GM19324 (cell line): ENCODE data around the gene HAUS3.

Source experiments
- ATAC-seq: cut with Tn5 transposase; IDR thresholded peaks from one replicate; pipeline ENCODE4 v1.9.1; 2021; ENCODE audit warnings: mild to moderate bottlenecking, moderate library complexity; ENCODE audit not compliant: unreplicated experiment, low FRiP score

Gene HAUS3

GRCh38 chr4:2252530-2253091 is 10.7 kb upstream of the HAUS3 start:
- ATAC-seq = no peak

- no peak for ATAC-seq
Measured at GRCh38 chr4:2251795-2252529, 10.0 kb upstream of the HAUS3 start.

GRCh38 chr4:2251073-2251794 is 9.3 kb upstream of the HAUS3 start:
- no peak for ATAC-seq

GRCh38 chr4:2250357-2251072 is 8.6 kb upstream of the HAUS3 start:
- ATAC-seq = no peak

- ATAC-seq = no peak
Measured at GRCh38 chr4:2249526-2250356, 7.8 kb upstream of the HAUS3 start.

GRCh38 chr4:2248821-2249261 is 6.9 kb upstream of the HAUS3 start:
- no peak for ATAC-seq

- no peak for ATAC-seq
Measured at GRCh38 chr4:2248044-2248780, 6.3 kb upstream of the HAUS3 start.

- ATAC-seq = no peak
Measured at GRCh38 chr4:2247128-2248043, 5.5 kb upstream of the HAUS3 start.

GRCh38 chr4:2246384-2247127 is 4.6 kb upstream of the HAUS3 start:
- no peak for ATAC-seq

- ATAC-seq = no peak
Measured at GRCh38 chr4:2245787-2246275, 3.9 kb upstream of the HAUS3 start.

- ATAC-seq = no peak
Measured at GRCh38 chr4:2245057-2245786, 3.3 kb upstream of the HAUS3 start.

- no peak for ATAC-seq
Measured at GRCh38 chr4:2243681-2244380, 1.9 kb upstream of the HAUS3 start.

GRCh38 chr4:2241003-2241402 is 918 bp downstream of the HAUS3 start:
- no peak for ATAC-seq

- ATAC-seq = no peak
Measured at GRCh38 chr4:2236944-2237666, 4.8 kb downstream of the HAUS3 start.

- no peak for ATAC-seq
Measured at GRCh38 chr4:2231082-2231481, 10.8 kb downstream of the HAUS3 start.

GRCh38 chr4:2226261-2226660 is 15.7 kb downstream of the HAUS3 start:
- ATAC-seq = no peak
